GM23338 (cell line): ENCODE measurements around the gene ZNF865.

Source experiments
- CTCF ChIP-seq, 2 experiments: fragments of 200-600 bp in 1 of 2; sonication (generic) in 1 of 2; conservative IDR thresholded peaks; 2 replicates each; pipeline versions ENCODE4 v1.5.1 to v1.6.1; 2016 to 2017; ENCODE audit warnings: antibody characterized with exemption in 2 of 2, low read depth in 2 of 2, mild to moderate bottlenecking in 2 of 2, moderate library complexity in 1 of 2
- ETS1 ChIP-seq: IDR thresholded peaks from 2 replicates; pipeline ENCODE4 v1.6.1; 2016; ENCODE audit warnings: antibody characterized with exemption
- EZH2 ChIP-seq: fragments of 200-600 bp; sonication (generic); IDR thresholded peaks from one replicate; pipeline ENCODE4 v1.8.0; 2017; ENCODE audit warnings: antibody characterized with exemption, mild to moderate bottlenecking, low read depth; ENCODE audit not compliant: unreplicated experiment
- POLR2AphosphoS5 ChIP-seq: IDR thresholded peaks from 2 replicates; pipeline ENCODE4 v1.6.1; 2016; ENCODE audit warnings: antibody characterized with exemption, low read depth

DNA sequence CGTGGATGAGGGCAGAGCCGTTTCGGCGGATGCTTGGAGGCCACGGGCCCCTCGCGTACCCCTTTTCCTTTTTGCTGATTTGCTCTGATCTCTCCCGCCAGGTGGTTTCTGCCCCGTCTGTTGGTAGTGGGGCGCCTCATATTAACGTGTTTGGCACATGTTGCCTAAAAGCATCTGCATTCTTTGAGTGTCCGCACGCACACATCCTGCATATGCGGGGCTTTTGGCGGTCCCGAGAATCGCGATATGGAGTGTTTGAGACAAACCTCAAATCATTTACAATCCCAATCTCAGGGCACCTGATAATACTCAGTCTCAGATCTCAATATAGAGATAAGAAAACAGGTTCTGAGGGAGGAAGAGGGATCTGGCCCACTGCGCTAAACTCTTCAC, 50.2 kb downstream of the ZNF865 start:
- no peak for TF ChIP-seq EZH2
- no peak for TF ChIP-seq CTCF (conservative IDR thresholded peaks at IDR 0.05; ENCODE audit: low read depth in 2 of 2)
- no peak for TF ChIP-seq ETS1
- TF ChIP-seq POLR2AphosphoS5 = no peak
